Activated T-cell treated with anti-CD3 and anti-CD28 coated beads for 1 hour (primary cell): ENCODE data around the gene CCDC188.

Experiments used
- DNase-seq: peaks from one replicate; pipeline ENCODE4 v3.0.0-alpha.2; 2020; ENCODE audit warnings: low read depth

Gene CCDC188

DNA sequence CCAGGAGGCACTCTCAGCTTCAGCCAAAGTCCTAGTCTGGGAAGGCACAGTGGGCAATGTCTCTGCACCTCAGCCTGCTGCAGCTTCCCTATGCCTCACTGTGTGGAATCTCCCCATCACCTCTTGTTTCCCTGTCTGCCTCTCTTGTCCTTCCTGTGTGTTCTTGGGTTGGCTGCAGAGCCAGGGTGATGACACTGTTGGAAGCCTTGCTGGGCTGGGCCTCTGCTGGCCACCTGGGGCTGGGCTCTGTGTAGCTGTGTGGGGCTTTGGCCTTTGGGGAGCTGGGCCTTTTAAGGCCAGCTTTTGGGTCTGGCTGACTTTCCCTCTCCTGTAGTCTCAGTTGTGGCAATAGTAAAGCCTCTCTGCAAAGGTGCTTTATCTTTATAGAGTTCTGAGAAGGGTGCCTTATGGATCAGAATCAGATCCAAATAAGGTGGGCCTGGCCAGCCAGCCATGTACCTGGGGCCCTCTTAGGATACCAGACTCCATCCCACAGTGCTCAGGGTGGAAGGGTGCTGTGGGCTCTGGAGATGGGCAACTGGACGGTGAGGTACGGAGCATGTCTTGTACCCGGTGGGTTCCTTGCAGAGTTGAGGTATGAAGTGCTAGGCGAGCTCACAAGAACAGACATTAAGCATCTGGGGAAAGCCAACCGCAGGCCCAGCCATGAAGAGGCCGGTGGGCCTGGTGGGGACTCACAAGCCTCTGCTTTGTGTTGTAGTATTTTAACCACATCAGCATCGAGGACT, 45.2 kb downstream of the CCDC188 start:
- DNase-seq, result no peak

DNA sequence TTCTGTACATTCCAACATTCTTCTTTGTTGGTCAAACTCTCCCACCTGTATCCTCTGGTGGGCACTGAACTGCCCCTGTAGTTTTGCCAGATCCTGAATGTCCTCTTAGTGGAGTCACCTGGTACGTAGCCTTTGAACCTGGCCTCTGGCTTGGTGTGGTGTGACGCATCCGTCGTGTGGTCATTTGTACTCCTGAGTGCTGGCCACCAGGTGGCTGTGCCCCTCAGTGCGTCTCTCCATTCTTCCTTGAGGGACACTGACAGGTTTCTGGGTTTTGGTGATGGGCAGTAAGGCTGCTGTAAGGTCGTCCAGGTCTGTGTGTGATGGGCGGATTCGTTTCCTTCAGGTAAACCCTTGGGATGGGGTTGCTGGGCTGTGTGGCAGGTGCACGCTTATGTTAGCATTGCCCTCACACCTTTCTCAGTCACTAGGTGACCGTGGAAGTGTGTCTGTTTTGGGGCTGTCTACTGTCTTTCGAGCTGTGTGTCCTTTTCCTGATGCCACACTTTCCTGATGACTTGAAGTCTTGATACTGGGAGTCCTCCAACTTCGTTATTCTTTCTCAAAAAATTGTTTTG, 48.6 kb downstream of the CCDC188 start:
- DNase-seq, result no peak

- DNase-seq, result no peak
These were observed 49.2 kb downstream of the CCDC188 start for GRCh38 chr22:20101638-20102037.

- no peak for DNase-seq
These were observed 51.6 kb downstream of the CCDC188 start for GRCh38 chr22:20099099-20099711.
